Measurements from ENCODE around the gene OSBP2.

OSBP2 gene

DNA sequence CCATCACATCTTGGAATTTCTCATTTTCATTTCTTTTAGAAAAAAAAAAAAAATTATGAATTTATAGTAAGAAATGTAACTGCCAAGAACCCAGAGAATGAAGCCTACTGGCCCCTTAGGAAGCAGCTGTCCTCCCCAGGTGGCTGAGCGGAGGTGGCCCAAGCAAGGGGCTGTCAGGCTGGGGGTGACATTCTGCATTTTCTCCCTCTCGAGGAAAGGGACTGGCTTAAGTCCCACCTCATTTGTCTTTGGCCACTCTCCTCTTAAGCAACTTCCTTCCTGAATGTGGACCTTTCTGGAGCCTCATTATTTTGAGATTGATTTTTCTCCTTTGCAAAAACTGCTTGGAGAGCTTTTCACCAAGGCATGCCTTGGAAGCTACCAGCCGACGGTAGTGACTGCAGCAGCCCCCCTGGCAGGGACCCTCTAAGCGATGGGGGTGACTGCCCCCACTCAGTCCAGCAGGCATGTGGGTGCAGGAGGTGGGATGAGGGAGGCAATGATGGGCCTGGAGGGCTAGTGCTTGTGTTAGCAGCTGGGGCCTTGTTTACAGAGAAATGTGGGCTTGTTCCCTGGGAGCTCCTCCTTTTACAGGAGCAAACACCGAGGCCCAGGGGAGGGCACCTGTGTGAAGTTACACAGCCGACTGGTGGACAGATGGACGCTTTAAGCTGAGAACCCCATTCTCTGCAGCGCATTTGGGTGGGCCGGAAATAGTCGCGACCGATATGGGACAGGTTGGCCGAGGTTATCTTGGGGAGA, 162.2 kb downstream of the OSBP2 start:
- FAIRE-seq = no peak

GRCh38 chr22:30857791-30858190, 163.1 kb downstream of the OSBP2 start:
- FAIRE-seq = no peak

DNA sequence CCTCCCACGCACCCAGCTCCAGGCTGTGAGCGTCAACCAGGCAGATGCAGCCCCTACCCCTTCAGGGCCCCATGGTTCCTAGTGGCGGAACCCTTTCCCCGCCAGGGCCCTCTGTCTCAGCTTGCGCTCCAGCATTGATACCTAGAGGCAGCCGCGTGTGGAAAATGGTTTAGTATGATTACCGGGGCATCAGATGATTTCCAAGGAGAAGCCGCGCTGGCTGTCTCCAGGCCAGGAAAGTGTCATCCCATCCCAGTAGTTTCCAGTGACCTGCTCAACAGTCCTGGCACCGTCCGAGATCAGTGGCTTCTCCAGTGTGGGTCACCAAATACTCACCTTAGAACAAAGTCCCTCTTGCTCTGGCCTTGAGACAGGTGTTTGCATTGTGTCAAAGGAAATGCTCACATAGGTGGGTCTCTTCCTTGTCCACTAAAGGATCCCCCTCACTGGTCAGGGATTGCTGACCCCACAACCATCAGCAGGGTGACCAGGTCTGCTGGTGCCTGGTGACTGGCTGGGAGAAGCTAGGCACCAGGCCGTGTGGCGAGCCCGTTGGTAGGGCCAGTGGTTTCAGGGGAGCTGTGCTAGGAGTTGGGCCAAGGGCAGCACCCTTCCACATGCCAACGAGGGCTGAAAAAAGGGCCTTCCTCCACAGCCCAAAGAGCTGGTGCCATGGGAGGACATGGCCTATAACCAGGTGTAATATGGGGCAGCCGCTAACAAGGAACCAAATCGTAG, 164.5 kb downstream of the OSBP2 start:
- FAIRE-seq = no peak

GRCh38 chr22:30859714-30860095, 165.0 kb downstream of the OSBP2 start:
- FAIRE-seq = no peak

GRCh38 chr22:30860176-30861105, 165.8 kb downstream of the OSBP2 start:
- no peak for FAIRE-seq

DNA sequence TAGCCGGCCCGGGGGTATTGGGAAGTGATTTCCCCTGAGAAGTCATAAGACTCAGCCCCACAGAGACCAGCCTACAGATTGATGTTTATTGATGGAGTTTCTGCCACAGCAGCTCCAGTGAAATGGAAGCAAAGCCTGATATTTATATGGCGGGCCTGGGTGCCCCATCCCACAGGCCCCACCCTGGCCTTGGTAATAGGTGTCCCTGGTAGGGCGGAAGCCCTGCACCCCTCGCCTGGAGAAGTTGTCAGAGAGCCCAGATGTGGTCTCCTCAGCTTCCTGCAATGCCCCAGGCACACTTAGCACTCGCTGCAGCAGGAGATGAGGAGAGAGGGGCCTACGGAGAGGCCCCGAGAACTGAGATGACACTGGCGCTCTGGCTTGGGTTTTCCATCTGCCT, 166.5 kb downstream of the OSBP2 start:
- no peak for FAIRE-seq

- no peak for FAIRE-seq
Observed at GRCh38 chr22:30861688-30862552, 167.2 kb downstream of the OSBP2 start.

GRCh38 chr22:30863081-30863833, 168.6 kb downstream of the OSBP2 start:
- no peak for FAIRE-seq

DNA sequence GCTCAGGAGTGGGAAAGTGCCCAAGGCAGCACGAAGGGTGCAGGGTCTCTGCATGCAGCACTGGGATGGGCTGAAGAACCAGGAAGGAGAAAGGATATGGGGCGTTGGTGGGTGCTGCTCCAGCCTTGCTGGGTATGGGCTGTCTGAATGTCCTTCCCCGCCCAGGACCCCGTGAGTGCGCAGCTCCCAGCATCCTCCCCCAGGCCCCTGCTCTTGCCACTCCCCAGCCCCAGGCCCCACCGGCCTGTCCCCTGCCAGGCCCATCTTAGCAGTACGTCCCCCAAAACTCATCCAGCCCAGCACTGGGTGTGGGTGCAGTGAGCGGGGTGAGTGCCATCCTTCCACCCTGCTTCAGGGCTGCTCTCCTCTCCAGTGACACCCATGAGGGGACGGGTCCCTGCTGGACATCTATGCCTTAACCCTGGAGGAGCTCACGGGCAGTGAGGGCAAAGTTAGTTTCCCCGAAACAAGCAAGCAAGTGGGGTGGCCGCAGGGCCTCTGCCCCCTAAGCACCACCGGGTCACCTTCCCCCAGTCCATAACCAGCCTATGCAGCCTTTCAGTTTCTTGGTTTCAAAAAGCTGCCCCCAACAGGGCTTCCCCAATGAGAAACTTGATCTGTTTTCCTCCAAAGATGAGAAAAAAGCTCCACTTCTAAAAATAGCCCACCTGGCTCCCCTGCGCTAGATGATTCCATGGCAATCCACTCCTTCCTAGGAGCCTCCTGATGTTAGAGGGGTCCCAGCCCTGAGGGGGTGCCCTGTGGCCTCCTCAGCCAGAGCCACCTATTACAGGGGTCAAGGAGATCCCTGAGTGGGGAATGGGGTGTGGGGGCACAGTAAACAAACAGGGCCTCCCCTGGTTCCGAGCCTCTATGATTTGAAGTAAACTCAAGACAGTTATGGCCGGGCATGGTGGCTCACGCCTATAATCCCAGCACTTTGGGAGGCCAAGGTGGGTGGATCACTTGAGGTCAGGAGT, 170.1 kb downstream of the OSBP2 start:
- no peak for FAIRE-seq

DNA sequence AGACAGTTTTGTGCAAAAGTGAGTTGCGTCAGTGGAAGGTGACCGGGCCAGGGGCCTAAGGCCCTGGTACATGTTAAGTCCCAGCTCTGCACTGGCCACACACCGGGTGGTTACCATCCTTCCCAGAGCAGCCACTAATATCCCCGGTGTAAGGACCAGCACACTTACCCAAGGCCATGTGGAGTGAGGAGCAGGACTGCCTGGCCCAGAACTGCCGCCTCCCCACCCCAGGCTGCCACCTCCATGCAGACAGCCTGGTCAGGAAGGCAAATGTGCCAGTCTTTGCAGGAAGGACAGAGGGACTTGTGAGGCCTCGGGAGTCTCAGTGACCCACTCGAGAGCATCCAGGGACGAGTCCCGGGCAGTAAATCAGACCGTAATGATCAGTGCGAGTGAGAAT, 171.0 kb downstream of the OSBP2 start:
- no peak for FAIRE-seq

GRCh38 chr22:30866216-30866615, 171.5 kb downstream of the OSBP2 start:
- no peak for FAIRE-seq

DNA sequence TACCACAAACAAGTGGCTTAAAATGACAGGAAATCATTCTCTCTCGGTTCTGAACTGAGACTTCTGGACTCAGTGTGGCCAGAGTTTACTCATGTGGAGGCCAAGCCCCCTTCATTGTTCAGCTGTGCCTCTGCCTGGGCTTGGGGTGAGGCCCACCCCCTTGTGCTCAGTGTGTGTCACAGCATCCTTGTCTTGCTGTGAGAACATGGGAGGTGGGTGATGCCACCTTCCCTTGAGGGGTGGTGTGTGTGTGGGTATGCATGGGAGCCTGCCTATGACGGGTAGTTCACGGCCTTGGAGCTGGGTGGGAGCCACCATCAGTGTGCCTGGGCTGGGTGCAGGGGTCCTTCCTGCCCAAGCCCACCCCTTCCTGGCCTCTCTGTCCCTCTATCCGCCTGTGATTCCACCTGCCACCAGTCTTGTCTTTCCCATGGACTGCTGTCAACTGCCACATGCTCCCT, 172.2 kb downstream of the OSBP2 start:
- no peak for FAIRE-seq

DNA sequence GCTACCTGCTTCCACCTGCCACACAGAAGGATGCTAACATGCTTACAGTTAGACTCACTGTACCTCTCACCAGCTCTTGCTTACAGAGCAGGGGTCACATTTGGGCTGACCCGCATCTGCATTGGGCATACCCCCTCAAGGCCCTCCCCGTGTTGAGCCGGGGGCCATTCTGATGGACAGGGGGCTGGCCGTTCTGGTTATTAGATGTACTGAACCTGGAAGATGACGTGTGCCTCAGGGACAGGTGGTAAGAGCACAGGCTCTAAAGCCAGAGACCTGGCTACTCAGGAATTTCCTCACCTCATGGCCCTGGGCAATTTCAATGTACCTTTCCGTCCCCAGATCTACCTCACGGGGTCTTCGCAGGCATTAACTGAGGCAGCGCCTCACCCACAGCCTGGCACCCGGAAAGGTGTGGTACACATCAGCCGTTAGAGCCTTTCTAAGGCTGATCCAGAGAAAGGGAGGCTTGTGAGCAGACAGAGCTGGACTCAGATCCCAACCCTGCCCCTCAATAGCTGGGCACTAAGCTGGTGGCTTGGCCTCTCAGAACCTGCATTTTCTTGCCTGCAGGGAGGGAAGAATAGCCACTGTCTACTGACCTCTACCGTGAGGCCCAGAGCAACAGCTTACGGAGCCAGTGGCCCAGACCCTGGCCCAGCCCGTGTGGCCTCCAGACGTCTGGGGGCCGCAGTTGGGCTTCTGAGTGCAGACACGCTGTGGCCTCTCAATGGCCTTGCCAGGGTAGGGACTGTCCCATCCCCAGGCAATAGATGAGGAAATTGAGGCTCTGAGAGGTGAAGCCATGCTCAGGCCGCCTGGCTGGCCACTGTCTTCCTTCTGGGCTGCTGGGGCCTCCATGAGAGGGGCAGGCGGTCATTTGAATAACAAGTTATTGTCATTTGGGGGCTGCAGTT, 173.3 kb downstream of the OSBP2 start:
- no peak for FAIRE-seq

- no peak for FAIRE-seq
Observed at GRCh38 chr22:30868663-30869385, 174.2 kb downstream of the OSBP2 start.

- no peak for FAIRE-seq
Observed at GRCh38 chr22:30869667-30870395, 175.2 kb downstream of the OSBP2 start.

DNA sequence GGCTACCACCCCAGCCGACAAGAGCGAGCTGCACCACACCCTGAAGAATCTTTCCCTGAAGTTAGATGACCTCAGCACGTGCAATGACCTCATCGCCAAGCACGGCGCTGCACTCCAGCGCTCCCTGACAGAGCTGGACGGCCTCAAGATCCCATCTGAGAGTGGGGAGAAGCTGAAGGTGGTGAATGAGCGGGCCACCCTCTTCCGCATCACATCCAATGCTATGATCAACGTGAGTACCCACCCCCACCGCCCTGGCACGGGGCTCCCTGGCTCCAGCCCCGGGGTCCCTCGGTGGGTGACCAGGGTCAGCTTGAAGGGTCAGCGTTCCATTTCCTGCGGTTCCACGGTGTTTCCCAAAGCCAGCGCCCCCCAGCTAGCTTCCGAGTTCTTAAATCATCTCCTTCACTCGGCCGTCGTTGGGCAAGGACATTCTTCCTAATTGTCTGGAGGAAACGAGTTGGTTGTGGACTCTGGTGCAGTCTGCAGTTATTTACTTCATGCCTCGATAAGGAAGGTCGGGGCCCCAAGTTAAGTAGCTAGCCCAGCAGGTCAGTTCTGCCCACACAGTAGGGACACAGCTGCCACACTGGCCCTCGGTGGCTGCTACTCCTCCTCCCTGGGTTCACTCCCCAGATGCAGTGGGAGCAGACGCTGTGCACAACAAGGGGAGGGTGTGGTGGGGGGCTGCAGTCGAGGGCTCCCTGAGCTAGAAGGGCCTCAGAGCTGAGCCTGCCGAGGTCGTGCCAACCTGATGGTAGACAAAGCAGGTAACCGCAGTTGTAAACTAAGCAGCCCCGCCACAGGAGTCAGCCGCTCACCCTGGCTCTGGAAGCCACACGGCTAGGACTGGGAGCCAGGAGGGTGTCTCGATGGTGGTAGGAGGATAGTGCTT, 176.0 kb downstream of the OSBP2 start:
- no peak for FAIRE-seq
